HG03045 (cell line): Measurements from ENCODE around the gene CYTH2.

Experiments used
- ATAC-seq: cut with Tn5 transposase; IDR thresholded peaks from one replicate; pipeline ENCODE4 v1.9.1; 2021; ENCODE audit warnings: mild to moderate bottlenecking, moderate library complexity; ENCODE audit not compliant: unreplicated experiment

CYTH2 gene

DNA sequence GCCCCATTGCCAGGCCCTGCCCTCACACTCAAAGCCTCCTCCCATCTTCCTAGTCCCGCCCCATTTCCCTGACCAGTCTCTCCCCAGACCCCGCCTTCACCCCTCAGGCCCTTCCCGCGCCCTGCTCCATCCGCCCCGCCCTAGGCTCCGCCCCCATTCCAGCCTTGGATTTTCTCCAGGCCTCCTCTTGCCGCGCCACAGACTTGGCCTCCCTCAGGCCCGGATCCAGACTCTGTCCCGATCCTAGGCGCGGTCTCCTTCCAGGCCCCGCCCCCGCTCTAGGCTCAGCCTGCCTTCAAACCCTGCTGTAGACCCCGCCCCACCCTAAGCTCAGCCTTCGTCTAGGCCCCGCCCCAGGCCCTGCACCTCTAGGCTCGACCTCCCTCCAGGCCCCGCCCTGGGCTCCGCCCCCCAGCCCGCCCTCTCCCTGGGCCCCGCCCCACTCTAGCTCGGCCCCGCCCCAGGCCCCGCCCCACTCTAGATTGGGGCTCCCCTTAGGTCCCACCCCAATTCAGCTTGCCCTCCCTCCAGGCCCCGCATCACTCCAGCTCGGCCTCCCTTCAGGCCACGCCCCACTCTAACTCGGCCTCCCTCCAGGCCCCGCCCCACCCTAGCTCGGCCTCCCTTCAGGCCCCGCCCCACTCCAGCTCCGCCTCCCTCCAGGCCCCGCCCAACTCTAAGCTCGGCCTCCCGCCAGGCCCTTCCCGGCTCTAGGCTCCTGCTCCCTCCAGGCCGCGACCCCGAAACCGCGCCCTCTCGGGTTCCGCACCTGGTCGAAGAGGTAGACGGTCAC lies 24.0 kb downstream of the CYTH2 start:
- ATAC-seq = peak; percentile 52

DNA sequence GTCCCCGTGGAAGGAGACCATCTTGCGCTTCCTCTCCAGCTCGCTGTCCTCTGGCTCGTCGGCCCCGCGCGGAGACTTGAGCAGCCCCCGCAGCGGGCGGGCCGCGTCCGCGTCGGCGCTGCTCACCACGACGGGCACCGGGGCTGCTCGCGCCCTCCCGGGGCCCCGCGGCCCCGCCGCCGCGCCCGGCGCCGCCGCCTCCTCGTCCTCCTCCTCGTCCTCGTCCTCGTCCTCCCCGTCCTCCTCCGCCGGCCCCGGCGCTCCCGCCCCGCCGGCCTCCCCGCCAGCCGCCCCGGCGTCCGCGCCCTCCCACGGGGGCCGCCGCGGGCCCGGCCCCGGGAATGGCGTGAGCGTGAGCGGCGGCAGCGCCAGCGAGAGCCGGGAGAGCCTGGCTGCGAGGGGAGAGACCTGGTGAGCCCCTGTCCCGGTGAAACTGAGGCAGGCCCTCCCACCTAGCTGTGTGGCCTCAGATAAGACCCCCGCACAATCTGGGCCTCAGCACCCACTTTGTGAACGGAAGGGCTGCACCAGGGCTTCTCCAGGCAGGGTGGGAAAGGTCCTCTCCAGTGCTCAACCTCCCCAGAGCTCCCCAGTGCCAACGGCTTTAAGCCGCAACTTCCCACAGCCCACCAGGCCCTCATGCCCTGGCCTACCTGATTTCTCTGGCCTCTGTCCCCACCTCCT lies 24.7 kb downstream of the CYTH2 start:
- no peak for ATAC-seq

DNA sequence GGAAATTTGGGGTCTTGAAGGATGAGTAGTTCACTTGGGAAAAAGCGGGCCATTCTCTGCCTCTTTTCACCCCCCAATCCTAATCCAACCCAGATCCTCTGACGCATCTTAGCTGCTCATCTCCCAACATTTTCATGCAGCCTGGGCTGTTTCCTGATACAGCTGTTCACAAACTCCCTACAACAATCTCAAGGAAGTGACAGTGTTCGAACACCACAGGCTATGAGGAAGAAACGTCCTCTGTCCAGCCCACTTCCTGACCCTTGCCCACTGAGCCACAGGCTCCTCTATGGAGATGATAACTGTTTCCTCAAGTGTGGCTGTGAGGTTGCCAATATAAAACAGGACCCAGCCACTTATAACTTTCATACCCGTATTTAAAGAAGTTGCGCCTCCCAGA lies 26.2 kb downstream of the CYTH2 start:
- no peak for ATAC-seq

DNA sequence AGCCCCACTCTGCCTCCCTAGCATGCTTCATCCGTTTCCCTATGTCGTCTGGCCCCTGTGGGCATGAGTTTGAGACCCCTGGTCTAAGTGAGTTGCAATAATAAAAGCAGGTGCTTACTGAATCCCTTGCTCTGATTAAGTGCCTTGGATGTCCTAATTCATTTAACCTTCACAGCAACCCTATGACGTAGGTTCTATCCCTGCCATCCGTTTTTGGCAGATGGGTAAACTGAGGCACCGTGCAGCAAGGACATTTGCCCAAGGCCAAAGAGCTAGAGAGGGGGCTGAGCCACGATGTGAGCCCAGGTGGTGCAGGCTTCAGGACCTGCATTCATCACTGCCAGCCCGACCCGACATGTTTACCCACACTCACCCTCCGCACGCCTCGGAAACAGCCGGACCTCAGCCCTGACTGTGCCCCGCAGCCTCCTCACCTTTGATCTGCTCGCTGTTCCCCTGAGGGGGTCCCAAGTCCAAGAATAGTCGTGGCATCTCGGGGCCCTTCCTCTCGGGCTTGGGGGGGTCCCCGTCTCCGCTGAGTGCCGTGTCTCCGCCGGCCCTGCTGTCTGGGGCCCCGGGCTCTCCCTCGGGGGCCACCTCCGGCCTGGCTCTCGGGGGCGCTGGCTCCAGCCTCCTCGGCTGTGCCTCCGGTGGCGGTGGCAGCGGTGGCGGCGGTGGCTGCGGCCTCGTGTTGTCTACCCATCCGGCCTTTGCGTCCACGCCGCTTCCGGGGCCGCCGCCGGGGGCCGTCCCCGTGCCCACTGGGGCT lies 28.0 kb downstream of the CYTH2 start:
- no peak for ATAC-seq

DNA sequence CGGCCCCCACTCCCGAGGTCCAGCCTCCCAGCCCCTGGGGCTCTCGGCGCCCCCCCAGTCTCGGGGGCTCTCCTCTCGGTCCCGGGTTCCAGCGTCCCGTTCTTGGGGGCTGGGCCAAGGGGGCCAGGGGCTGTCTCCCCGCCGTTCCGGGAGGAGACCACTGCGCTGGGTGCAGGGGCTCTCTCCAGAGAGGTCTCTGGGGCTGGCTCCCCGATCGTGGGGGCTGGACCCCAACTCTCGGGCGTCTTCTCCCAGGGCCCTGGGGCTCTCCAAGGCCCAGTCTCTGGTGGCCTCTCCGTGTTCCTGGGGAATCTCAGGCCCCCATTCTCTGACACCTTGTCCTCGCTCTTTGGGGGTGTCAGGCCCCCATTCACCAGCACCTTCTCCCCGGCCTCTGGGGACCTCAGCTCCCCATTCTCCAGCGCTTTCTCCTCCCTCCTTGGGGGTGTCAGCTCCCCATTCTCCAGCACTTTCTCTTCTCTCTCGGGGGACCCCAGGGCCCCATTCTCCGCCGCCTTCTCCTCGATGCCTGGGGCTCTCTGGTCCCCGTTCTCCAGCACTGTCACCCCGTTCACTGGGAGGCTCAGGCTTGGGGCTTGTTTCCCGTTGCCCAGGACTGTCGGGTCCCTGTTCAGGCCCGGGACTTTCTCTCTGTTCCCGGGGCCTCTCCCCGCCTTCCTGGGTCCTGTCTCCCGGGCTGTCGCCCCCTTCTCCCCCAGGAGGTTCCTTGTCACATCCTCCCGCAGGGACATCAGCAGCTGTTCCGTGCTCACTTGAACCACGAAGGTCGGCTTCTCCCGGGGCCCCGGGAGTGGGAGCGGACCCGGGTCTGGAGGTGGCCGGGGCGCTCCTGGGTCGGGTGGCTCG lies 28.8 kb downstream of the CYTH2 start:
- ATAC-seq = no peak

DNA sequence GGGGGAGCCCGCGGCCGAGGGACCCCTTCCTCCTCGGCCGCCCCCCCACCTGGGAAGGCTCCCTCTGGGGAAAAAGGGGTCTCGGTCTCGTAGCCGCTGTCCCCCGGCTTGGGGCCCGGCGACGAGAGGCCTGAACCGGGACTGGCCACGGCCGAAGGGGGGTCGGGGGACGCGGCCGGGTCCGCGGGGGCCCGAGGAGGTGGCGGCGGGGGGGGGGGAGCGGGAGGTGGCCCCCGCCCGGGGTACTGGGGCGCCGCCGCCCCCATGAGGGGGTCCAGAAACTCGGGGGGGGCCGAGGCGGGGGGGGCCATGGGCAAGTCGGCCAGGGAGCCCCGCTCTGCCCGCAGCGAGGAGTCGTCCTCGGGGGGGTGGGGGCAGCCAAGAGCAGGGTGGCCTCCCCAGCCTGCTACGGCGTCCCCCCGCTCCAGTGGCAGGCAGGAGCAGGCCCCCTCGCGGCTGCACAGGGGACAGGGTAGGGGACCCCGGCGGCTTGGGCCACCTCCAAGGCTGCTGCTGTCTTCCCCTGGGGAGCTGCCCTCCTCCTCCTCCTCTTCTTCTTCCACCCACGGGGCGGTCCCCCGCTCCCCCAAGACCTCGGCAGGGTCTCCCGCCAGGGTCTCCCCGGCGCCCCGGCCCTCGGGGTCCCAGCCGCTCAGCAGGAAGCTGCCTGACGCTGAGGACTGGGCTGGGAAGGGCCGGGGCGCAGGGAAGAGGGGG lies 29.6 kb downstream of the CYTH2 start:
- no peak for ATAC-seq

DNA sequence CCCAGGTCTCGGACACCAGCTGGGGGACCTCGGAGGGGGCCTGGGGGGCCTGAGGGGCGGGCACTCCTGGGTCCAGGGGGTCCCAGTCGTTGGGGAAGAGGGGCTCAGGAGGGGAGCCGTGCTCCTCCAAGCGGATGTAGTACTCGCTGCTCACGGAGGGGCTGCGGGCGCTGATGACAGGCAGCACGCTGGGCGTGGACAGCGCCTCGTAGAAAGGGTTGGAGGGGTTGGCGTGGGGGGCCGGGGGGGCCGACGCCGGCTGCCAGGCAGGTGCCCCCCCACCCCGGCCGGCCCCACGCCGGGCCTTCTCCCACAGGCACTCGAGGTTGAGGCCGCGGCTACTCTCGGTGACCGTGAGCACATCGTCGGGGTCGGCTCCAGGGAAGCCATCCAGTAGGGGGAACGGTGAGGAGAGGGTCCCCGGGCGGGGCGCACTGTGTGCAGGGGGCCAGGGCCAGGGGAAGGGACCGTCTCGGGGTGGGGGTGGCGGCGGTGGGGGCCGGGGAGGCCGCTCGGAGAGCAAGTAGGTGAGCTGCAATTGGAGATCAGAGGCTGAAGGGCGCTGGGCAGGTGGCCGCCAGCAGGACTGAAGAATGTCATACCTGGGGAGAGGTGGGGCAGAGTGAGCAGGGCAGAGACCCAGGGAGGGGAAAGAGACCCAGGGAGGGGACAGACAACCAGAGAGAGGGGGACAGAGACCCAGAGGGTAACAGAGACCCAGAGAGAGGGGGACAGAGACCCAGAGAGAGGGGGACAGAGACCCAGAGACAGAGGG lies 30.3 kb downstream of the CYTH2 start:
- no peak for ATAC-seq

DNA sequence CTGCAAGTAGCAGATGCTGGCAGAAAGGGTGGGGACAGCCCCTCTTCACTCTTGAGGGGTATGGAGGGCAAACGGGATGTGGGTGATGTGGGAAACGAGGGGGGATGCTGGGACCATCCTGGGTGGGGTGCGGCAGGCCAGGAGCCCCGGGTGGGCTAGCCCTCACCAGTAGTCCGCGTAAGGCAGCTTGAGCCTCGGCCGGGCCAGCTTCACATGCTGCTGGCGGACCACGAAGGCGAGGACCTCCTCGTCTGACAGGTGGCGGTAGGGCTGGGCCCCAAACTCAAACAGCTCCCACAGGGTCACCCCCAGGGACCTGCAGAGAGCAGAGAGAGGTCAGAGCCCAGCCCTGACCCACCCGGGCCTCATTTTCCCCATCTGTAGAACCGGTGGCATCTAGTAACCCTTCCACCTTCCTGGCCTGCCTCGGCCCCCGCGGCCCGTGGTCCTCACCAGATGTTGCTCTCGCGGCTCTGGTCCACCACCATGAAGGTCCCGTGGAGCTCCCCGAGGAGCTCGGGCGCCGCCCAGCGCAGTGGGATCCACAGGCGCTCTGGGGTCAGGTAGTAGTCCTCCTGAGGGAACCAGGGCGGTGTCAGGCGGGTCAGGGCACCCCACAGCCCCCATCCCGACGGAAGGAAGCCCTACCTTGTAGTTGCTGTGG lies 31.8 kb downstream of the CYTH2 start:
- ATAC-seq = no peak

DNA sequence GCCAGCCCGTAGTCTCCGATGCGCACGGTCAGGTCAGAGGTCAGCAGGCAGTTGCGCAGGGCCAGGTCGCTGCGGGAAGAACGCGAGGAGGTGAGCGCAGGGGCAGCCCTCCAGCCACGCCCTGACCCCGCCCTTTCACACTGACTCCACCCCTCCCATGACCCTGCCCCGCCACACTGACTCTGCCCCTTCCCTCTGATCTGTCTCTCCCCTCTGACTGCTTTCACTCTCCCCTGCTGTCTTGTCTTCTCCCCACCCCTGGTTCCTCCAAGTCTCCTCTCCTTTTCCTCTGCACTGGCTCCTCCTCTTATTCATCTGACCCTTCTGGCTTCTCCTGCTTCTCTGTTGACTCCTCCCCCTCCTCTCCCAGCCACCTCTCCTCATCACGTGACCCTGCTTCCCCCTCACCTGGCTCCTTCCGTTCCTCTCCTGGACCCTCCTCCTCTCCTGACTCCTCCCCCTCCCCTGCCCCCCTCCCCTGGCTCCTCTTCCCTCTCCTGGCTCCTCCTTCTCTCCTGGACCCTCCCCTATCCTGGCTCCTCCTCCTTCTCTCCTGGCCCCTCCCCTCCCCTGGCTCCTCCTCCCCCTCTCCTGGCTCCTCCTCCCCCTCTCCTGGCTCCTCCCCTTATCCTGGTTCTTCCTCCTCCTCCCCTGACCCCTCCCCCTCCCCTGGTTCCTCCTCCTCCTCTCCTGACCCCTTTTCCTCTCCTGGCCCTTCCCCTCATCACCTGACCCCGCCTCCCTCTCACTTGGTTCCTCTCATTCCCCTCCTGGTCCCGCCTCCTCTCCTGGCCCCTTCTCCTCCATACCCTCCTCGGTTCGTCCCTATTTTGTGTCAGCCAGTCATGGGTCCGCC lies 32.6 kb downstream of the CYTH2 start:
- no peak for ATAC-seq

DNA sequence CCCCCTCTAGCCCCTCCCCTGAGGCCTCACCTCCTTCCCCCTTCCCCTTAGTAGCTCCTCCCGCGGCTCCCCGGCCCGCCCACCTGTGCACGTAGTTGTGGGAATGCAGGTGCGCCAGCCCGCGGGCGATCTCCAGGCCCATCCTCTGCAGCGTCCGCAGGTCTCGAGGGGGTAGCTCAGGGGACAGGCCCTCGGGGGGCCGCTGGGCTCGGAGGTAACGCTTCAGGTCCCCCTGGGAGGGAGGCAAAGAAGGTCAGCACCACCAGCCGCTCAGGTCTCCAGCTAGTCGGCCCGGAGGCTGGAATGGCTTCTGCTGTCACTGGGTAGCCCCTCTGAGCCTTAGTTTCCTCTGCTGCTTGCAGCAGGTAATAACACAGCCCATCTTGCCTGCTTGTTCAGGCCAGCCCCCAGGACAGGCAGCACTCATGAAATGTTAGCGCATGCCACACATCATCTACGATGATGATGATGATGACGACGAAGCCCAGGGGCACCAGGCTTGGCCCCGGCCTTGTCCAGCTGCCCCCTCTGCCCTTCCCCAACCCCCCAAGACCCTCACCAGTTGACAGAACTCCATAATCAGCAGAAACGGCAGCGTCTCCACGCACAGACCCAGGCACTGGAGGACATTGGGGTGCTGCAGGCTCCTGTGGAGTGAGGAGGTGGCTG lies 33.3 kb downstream of the CYTH2 start:
- ATAC-seq = no peak

DNA sequence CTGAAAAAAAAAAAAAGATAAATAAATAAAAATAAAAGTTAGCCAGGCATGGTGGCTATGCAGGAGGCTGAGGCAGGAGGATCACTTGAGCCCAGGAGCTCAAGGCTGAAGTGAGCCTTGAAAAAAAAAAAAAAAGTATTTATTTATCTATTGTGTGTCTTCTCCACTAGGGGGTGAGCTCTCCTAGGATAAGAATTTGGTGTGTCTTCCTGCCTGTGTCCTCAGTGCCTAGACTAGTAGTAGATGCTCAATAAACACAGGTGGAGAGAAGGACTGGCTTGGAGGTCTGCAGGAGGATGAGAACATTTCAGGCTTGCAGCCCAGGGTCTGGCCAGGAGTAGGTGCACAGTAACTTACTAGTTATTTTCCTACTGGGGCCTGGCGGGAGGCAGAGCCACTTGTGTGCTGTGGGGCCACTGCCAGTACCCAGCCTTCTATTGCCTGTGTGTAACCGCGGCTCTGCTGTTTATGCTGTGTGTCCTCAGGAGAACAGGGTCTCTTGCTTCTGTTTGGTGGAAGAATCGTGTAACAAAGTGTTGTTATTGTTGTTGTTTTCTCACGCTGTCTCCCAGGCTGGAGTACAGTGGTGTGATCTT lies 37.1 kb downstream of the CYTH2 start:
- no peak for ATAC-seq

DNA sequence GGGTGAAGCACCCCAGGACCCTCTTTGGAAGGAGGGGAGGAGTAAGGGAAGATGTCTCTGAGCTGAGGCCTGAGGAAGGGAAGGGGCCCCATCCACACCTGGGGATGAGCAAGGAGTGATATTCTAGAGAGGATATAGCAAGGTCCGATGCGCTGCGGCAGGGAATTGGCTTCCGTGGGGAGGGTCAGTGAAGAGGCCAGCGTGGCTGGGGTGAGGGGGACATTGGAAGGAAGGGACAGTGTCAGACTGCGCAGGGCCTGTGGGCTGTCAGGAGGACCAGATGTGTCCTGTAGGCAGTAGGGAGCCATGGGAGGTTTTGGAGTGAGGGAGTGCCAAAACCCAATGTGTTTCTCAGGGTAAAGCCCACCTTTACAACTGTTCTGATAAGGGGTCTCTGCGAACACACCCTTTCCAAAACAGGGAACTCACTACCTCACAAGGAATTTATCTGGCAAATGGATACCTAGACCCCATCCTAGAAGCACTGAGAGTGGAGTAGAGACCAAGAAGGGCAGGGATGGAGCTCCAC lies 38.8 kb downstream of the CYTH2 start:
- no peak for ATAC-seq

DNA sequence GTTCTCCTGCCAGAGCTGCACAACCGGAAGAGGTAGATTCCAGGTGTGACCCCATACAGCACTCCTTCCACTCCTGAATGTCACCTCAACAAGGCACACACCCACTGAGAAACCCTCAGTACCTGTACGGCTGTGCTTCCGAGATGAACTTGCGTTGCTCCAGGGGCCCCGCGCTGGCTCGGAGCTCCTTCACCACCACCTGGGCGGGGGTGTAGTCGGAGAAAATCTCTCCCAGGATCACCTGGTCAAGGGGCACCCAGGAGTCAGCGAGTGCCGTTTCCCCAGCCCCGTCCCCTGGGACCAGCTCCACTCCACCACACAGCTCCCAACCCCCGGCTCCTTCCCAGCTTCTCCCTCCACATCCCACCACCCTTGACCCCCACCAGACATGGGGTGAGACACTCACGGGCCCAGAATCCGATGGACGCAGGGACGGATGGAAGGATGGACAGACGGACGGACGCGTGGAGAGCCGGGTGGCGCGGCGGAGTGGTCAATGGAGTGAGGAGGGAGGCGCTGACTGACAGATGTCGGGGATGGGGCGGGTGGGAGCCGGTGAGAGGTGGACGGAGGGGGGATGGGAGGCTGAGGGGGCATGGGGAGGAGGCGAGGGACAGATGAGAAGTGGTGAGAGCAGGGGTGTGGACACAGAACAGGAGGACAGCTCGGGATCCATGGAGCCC lies 39.7 kb downstream of the CYTH2 start:
- ATAC-seq = no peak

DNA sequence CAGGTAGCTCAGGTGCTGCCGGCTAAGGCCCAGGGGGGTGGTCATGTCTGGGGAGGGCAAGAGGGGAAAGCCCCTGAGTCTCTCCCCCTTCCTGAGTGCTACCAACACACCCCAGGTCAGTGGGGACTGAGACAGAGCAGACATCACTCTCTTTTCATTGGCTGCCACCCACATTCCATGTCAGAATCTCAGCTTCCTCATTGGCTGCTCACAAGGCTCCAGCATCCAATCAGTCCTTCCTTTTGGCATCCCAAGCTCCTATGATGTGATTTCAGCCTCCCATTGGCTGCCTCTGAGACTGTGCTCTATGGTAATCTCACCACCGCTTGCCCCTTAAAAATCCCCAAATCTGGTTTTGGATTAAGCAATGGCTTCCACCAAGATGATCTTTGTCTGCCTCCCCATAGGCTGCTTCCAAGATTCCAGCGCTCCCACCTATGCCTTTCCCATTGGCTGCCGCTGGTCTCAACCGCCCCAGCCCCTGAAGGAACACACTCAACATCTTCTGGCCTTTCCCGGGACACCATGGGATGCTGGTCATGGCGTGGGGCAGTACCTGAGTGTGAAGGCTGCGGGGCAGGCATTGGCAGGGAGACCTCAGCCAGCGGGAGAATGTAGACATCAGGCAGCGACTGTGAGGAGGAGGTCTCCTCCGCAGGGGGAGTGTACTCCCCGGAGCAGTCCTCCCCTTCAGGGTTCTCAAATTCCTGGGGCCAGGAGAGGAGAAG lies 40.5 kb downstream of the CYTH2 start:
- ATAC-seq = no peak

DNA sequence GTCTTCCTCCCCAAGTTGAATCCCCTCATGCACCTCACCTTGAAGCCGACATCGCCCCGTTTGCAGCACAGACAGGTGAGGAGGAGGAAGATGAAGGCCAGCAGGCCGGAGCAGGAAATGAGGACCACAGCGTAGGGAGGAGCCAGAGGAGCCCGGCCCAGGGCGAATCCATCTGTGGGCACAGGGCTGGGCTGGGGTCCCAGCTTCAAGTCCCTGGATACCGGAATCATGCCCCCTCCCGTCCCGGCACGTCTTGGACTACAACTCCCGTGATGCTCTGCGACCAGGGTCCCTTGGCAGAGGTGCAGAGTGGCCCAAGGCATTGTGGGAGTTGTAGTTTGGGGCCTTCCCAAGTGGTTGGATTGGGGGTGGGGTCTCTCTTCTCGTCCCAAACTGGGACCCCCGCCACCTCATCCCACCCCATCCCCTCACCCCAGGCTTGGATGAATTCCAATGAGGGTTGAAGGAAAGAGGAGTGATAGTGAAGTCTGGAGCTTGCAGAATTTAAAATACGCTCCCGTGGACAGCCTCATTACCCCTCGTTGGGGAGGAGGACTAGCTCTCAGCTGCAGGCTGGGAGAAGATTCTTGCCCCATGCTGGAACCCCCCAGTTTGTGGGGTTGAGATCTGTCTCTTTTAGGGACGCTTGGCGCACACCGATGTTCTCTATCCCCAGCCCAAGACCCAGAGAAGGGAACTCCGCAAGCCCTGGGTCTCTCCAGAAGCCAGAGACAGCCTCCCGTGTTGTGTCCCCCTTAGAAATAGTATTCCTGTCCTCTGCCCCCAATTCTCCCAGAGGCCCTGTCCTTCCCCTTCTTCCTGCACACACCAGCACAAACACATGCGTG lies 41.5 kb downstream of the CYTH2 start:
- no peak for ATAC-seq
